Activated naive CD4-positive, alpha-beta T cell treated with Interleukin-2 at 50 U/mL for 16 hours (primary cell): ENCODE results near the gene ACTA2.

Experiments
- DNase-seq: peaks from one replicate; pipeline ENCODE4 v3.0.0-alpha.2; 2020

ACTA2 gene

DNA sequence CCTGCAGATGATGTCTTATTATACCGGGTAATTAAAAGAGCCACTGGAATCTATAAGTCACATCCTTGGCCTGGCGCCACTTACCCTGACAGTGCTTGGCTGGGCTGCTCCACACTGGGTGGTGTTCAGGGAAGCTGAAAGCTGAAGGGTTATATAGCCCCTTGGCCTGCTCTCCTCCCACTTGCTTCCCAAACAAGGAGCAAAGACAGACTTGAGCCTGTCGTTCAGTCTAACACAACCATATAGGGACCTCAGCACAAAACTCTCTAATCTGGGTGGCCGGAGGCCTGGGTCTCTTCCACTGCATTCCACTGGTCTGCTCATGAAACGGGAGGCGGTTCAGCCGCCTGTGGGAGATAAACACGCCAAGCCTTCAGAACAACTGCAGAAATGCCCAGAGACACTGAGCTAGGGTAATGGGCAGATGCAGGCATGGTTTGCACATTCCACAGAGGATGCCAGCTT is at the start of gene ACTA2:
TSS of gene ACTA2 (minus strand) at position 127 of the 465 bp plus-strand sequence. CDS start 3,843 bp downstream, outside the sequence.
- DNase-seq: no peak

DNA sequence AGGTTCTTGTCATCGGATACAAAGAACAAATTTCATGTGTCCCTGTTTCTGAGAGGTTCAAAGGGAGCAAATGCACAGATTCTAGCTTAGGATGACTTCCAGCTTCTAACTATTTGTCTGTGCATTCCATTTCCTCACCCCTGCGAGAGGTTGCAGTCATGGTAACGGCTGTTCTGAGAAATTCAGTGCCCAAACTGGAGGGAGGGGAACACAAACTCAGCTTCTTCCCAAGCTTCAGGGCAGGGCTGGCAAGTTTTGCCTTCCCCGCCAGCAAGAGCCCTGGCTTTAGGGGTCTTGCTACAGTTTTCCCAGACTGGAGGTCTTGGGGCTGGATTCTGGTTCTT is 49.1 kb upstream of the ACTA2 start:
- no peak for DNase-seq

DNA sequence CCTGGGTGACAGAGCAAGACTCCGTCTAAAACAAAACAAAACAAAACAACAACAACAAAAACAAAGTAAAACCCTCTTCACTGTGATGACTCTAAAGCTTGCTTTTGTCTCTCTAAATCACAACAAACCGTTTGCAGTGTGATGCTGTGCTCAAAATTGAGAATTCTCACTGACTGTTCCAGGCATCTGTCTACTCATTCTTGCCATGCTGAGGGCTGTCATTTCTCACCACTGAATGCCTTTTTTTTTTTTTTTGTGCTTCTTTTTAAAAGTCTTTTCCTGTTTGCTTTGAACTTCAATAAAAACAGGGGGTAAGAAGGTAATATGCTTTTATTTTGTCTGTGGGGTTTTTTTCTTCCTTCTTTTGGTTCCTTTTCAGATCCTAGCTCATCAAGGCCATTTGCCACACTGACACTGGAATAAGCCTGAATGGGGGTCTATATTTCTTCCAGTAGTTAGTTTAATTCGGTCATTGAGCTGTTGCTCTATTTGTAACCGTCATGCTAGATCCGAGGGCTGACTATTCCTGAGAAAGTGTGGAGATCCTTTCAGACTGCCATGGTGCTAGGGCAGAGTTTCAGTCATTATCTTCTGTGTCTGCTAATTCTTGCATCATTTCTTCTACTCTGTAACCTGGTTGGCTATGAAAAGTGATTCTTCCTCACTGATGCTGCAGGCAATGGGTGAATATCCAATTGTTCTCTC is 48.6 kb upstream of the ACTA2 start:
- peak; percentile 31 for DNase-seq

DNA sequence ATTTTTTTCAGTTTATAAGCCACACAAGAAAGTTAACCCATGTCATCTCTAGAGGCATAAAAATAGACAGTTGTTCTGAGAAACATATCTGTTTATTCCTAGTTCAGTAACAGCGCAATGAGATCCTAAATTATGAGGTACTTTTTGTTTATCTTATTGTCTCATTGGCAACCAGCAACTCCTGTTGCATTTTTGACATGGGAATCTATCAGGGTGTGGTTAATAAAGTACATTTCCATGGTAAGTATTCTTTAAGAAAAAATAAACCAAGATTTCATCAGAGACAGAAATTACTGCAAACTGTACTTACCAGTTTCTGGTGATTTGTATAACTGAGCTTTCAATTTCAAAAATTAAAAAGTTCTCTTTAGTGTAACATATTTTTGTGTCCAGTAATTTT is 47.1 kb upstream of the ACTA2 start:
- DNase-seq: no peak

DNA sequence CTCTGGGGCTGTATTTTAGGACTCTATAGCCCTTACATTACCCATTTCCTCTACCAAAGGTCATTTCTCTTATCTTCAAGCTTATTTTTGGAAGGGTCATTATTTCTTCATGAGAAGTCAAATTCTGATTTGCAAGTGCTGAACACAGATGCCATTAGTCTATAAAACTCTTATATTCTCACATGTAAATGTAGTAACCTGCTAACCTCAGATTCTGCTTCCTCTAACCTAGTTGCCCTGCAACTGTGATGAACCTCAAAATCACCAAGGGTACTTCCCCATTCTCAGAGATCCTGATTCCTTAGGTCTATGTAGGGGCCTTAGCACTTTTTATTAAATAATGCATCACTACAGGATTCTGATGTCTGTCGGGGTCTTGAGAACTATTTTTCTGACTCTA is 44.4 kb upstream of the ACTA2 start:
- DNase-seq: no peak

DNA sequence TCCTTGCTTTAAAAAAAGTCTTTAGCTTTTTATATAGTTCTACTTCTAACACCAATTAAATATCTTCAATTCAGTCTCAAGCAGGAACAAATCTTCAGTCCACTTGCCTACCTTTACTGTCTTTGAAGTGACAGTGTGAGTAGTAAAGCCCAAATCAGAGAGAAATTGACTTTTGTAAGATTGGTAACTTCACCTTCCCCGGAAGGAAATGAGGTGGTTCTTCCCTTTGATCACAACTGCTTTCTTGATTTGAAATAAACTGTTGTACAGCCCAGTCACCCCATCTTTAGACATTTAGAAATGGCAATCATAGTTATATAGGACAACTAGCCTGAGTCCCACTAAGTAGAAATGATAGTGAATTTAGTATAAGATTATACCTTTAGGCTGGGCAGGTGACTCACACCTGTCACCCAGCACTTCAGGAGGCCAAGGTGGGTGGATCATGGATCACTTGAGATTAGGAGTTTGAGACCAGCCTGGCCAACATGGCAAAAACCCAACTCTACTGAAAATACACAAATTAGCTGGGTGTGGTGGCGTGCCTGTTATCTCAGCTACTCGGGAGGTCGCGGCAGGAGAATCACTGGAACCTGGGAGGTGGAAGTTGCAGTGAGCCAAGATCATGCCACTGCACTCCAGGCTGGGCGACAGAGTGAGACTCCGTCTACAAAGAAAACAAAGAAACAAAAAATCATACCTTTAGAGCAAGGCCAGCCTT is 42.7 kb upstream of the ACTA2 start:
- peak; percentile 16 for DNase-seq

DNA sequence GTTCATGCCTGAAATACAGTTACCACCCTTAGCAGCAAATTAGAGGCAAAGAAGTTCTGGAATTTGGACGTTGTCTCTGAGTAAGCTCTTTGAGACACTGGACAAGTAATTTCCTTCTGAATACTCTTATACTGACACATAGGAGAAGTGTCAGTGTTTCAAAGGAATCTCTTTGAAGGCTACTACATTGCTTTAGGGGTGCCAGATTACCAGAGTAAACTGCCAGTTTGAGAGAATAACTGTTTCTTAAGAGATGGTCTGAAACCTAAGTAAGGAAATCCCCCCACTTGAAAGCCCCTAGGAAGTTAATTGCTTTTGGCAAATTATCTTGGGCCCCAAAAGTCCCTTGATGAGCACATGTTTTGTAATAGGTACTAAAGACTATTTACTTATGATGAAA is 41.4 kb upstream of the ACTA2 start:
- DNase-seq: no peak

DNA sequence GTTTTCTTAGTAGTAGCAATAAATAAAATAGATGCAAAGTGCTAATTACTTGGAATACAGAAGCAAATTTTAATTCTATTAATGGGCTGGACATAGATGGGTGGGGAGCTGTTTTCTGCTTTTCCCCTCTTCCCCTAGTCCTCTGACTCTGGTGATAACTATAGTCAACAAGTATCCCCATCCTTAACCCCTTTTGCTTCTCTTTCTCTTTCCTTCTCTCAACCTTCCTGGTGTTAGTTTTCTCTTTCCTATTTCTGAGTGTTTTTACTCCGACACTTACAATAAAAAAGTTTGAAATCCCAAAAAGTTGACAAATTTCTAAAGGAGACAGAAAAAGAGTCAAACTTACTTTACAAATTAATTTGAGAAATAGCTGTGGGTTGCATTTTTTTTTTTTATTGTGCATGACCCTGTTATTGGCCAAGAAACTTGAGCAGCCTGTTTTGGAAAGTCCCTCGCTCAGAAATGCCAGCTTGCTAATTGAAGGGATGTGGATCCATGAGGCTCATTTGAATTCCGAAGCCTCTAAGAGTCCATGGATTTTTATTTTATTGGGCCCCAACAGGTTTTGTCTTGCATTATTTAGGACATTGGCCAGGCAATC is 40.5 kb upstream of the ACTA2 start:
- peak; percentile 24 for DNase-seq

DNA sequence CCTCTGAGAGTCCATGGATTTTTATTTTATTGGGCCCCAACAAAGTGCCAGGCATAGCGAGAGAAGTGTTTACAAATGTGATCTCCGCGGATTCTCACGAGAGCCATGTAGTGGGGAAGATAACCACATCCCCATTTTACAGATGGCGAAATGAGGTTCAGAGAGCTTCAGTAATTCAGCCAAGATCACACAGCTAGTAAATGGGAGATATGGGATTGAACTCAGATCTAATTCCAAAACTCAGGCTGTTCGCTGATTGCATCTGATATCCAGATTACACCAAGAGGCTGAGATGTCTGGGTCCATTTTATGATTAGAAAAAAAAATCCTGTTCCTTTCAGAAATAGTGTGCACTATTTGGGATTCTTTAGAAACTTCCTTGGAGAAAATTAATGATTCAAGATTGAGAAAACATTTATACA is 39.3 kb upstream of the ACTA2 start:
- DNase-seq: no peak

DNA sequence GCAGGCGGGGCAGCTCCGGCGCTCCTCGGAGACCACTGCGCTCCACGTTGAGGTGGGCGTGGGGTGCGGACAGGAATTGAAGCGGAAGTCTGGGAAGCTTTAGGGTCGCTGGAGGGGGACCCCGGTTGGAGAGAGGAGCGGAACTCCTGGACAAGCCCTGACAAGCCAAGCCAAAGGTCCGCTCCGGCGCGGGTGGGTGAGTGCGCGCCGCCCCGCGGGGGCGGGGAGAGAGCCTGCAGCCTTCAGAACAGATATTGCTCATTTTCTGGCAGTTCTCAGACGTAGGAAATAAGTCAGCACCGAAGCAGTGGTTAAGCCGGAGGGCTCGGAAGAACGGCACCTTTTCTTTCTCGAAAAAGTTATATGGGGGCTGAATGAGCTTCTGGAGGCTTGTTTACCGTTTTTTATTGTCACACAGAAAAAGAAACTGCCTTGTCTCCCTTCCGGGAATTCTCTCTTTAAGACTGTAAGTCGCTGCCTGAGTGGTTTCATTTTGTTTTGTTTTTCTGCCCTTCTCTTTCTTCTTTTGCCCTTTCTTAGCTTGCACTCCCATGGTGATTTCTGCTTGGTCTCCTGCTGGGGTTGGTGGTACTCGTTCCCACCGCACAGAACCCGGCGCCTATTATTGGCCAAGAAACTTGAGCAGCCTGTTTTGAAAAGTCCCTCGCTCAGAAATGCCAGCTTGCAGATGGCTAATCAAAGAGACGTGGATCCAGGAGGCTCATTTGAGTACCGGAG is 38.8 kb upstream of the ACTA2 start:
- DNase-seq: peak; percentile 83

DNA sequence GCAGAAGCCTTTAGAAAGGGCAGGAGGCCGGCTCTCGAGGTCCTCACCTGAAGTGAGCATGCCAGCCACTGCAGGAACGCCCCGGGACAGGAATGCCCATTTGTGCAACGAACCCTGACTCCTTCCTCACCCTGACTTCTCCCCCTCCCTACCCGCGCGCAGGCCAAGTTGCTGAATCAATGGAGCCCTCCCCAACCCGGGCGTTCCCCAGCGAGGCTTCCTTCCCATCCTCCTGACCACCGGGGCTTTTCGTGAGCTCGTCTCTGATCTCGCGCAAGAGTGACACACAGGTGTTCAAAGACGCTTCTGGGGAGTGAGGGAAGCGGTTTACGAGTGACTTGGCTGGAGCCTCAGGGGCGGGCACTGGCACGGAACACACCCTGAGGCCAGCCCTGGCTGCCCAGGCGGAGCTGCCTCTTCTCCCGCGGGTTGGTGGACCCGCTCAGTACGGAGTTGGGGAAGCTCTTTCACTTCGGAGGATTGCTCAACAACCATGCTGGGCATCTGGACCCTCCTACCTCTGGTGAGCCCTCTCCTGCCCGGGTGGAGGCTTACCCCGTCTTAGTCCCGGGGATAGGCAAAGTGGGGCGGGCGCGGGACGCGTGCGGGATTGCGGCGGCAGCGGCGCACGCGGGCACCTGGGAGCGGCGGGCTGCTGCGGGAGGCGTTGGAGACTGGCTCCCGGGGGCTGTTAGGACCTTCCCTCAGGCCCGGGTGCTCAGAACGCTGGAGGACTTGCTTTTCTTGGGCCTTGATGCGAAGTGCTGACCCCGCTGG is 38.0 kb upstream of the ACTA2 start, which contains the start of gene FAS:
TSS of gene FAS (plus strand) at position 415 of the 777 bp plus-strand sequence. CDS start at position 494, 79 bp downstream.
- peak; percentile 84 for DNase-seq

DNA sequence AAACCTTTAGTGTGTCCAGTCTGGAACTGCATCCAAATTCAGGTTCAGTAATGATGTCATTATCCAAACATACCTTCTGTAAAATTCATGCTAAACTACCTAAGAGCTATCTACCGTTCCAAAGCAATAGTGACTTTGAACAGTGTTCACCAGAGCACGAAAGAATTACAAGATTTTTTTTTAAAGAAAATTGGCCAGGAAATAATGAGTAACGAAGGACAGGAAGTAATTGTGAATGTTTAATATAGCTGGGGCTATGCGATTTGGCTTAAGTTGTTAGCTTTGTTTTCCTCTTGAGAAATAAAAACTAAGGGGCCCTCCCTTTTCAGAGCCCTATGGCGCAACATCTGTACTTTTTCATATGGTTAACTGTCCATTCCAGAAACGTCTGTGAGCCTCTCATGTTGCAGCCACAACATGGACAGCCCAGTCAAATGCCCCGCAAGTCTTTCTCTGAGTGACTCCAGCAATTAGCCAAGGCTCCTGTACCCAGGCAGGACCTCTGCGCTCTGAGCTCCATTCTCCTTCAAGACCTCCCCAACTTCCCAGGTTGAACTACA is 37.3 kb upstream of the ACTA2 start:
- no peak for DNase-seq

DNA sequence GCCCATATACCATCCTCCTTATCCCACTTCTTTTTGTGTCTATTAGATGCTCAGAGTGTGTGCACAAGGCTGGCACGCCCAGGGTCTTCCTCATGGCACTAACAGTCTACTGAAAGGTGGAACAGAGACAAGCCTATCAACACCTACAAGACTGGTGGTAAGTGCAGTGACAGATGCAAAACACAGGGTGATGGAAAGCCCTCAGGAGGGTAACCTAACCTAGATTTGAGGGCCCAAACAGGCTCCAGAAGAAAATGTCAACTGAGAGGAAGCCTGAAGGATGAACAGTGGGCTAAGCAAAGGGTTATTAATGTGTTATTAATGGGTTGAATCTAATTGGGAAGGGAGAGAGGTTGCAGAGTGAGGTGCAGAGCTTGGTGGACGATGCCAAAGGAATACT is 36.9 kb upstream of the ACTA2 start:
- no peak for DNase-seq

DNA sequence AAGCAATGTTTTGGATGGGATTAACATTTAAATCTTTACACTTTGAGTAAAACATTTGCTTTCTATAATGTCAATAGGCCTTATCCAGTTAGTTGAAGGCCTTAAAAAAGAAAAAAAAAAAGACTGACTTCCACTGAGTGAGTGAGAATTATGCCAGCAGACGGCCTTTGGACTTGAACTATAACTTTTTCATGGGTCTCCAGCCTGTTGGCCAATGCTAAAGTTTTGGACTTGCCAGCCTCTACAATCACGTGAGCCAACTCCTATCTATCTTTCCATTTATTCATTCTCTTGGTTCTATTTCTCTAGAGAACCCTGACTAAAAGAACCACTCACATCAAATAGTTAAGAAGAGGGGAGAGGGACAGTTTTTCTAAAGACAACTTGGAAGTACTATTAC is 35.3 kb upstream of the ACTA2 start:
- DNase-seq: no peak

DNA sequence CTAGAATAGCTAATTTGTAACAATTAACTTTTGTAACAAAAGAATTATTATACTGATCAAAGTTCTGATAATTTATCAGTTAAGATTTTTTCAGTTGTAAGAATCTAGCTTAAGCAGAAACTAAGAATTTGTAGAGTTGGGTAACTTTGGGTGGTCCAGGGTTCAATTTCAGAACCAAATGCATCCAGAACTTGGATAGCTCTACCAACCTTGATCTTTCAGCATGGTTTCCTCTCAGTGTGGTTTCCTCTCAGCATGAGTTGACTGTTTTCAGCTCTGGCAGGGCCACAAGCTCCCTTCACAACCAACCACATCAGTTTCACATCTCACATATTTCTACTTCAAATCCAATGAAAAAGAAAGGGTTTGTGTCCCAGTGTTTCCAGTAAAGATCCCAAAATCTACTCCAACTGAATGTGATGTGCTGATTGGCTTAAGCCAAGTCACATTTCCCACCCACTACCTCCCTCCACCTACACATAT is 34.7 kb upstream of the ACTA2 start:
- peak; percentile 8 for DNase-seq

DNA sequence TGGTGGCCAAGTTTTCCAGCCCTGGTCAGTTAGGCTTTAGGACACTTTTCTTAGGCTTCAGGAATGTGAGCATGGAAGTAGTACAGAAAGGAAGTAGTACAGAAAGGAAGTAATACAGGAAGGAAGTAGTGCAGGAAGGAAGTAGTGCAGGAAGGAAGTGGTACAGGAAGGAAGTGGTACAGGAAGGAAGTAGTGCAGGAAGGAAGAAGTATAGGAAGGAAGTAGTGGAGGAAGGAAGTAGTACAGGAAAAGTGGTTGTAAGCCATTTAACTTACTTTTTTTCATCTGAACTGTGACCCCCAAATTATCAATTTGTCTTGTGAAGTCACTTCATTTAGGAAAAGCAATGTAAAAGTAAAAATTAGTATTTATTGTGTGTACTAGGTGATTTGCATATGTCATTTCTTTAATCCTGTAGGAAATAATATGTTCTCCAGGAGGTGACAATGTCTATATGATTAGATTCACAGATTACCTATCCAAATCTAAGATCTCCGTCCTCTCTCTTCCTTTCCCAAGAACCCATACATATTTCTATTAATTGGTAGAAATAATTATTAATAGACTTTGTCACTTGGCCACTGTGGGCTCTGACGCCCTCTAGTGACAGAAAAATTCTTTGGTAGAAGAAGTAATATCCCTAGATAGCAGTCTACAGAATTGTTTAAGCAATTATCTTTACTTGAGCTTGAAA is 34.1 kb upstream of the ACTA2 start:
- DNase-seq: no peak

DNA sequence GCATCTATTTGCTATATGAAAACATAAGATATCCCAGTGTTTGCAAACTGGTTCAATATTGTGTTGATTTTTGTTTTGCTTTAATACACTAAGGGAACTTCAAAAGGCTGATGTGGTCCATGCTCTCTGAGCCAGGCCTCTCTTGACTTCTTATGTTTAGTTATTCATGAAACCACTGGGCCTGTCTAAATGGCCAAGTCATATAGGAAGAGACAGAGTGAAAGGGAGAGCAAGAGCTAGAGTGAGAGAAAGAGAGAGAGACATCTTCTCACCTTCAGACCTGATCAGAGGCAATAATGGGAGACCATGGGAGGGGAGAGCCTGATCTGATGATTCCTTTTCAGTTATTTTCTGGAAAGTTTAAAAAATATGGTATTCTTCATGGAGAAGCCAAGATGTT is 32.0 kb upstream of the ACTA2 start:
- DNase-seq: no peak

DNA sequence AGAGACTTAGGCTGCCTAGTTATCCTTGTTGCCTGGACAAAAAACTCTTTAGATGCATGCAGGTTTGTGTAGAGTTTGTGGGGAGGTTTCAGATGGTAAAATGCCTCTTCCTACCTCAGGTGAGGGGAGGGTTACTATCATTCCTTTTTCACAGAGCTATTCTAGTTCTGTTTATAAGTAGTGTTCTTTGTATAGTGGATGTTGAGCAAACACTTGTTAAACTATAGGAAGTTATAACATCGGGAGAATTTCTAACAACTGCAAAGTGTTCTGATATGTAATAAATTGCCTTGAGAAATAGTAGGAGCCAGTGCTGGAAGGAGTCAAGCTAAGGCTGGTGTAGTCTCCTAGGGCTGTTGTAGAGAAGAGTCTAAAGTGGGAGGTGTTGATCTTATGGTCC is 31.4 kb upstream of the ACTA2 start:
- no peak for DNase-seq

DNA sequence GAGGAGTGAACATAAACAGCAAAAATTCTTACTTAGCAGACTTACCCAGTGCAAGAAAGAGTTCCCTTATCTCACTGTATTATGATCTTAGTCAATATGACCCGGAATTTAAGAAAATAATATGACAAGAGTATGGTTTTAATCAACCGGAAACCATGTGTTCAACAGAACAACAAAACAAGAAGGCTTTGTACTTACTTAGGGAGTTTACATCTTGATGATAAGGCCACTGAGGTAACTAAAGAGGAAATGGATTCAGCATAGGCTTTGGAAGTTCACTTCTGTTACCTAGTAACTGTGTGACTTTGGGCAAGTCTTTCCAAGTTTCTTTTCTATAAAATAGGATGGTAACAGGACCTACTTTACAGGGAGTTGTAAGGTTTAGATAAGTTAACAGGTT is 30.6 kb upstream of the ACTA2 start:
- no peak for DNase-seq

DNA sequence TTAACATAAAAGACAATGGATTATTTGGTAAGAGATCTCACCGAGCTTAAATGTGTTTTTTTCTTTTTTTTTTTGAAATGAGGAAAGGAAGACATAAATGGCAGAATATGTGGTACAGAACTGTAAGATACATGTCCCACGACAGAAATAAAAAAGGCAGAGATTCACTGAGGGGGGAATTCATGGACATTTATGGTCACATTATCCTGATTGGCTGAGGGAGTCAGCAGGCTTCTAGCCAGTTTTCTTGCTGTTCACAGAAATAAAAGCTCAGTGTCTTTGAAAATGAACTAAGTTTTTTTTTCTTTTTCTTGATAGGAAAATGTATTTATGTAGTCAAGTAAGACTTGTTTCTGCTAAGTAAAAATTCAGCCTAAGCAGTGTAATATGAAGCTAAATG is 29.8 kb upstream of the ACTA2 start:
- DNase-seq: no peak

DNA sequence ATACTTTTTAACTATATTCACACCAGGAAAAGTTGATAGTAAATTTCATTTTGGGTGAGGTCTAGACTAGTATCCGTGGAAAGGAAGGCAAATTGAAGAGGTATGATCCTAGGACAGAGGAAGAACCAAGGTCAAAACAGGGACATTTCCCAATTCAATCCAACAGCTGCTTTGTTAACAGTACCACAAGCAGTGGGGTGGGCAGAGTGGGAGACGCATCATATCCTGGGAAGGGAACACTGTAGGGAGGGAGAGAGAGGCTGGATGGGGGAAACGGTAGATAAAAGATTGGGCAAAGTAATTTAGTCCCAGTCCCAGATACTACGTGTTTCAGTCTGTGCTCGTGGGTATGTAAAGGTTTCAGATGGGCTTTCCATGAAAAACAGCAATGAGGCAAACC is 28.9 kb upstream of the ACTA2 start:
- no peak for DNase-seq
